Measurements from ENCODE around the gene SLC44A1. TPM values are rescaled to one million over a fixed set of nuclear protein-coding genes. Genes with fewer than 3 reads are reported as not detected.
A peak's percentile ranks its signal among the peaks of the same experiment; 100 is the strongest.

SLC44A1 gene
- total and polyA plus RNA-seq, 10 of the 15 experiments (the other 5 are each of a cell fraction or from before 2014, with no cell fraction given), result 2.4 to 21.2 (median 12.4) TPM

- TF ChIP-seq MXI1 (IDR thresholded peaks at IDR 0.05; ENCODE audit: low read depth, low read length), result peak; percentile 88
- no peak for TF ChIP-seq ZNF592 (IDR thresholded peaks at IDR 0.05)
- 0 out of 2 replicates have a peak, but pooled peaks have one; percentile 22 for TF ChIP-seq TCF12 (IDR thresholded peaks at IDR 0.05; ENCODE audit: low read depth, low read length)
- no peak; a peak in 1 of 3 replicates for TF ChIP-seq EGR1 (IDR thresholded peaks at IDR 0.05; ENCODE audit: borderline replicate concordance in 1 of 2, low read depth in 2 of 2, low read length in 2 of 2)
- no peak for TF ChIP-seq NFYA (IDR thresholded peaks at IDR 0.05; ENCODE audit: borderline replicate concordance, low read depth, low read length)
- no peak for TF ChIP-seq ZBED1 (IDR thresholded peaks at IDR 0.05; ENCODE audit: borderline replicate concordance)
- no peak for TF ChIP-seq USF2 (IDR thresholded peaks at IDR 0.05; ENCODE audit: borderline replicate concordance, low read depth, low read length)
- TF ChIP-seq KLF5 (IDR thresholded peaks at IDR 0.05; ENCODE audit: partially characterized antibody), result no peak
- peak; percentile 45; the same call in 1 of the 2 replicates for TF ChIP-seq EED (IDR thresholded peaks at IDR 0.05; ENCODE audit: low read depth)
- TF ChIP-seq NR2C2 (IDR thresholded peaks at IDR 0.05; ENCODE audit: borderline replicate concordance, control insufficient read depth, insufficient read length, low read depth), result no peak
- no peak for TF ChIP-seq MYC (IDR thresholded peaks at IDR 0.05; ENCODE audit: insufficient read depth, insufficient read length, insufficient replicate concordance, low read length, severe bottlenecking)
- no peak for TF ChIP-seq MTA3 (IDR thresholded peaks at IDR 0.05; ENCODE audit: borderline replicate concordance, low read length)
- TF ChIP-seq ATF3 (IDR thresholded peaks at IDR 0.05; ENCODE audit: borderline replicate concordance, extremely low read depth, low read depth, low read length), result no peak
- no peak for TF ChIP-seq IRF3 (IDR thresholded peaks at IDR 0.05)
- TF ChIP-seq CHD4 (IDR thresholded peaks at IDR 0.05), result no peak
- no peak; the same call in 1 of the 2 replicates for TF ChIP-seq YY1 (IDR thresholded peaks at IDR 0.05; ENCODE audit: low read depth, low read length)
- no peak for TF ChIP-seq REST (IDR thresholded peaks at IDR 0.05; ENCODE audit: low read depth, low read length)
- TF ChIP-seq ZNF384 (IDR thresholded peaks at IDR 0.05; ENCODE audit: borderline replicate concordance, low read depth, low read length), result no peak
These were observed 203.7 kb downstream of the SLC44A1 start, which contains the start of gene FSD1L (continued) for GRCh38 chr9:105447814-105448812.

Data from GM12878 (cell line).